DMS153 treated with DMSO at 0.1 percent for 48 hours (cell line): ENCODE results near the gene ZBTB45.
"Not testable (repeated sequence)": the region's sequence is repeated elsewhere in the genome, so short reads cannot be mapped to it uniquely, and the experiment has no call there.

Experiments
- DNase-seq: peaks from one replicate; lab custom pipeline; 2025; ENCODE audit not compliant: unreplicated experiment; lab: John Stamatoyannopoulos, UW

Gene ZBTB45

GRCh38 chr19:58511353-58512208 is 8.0 kb downstream of the ZBTB45 start, which contains the start of gene SLC27A5:
Gene SLC27A5 (minus strand): TSS chr19:58511992. CDS start chr19:58511955, 37 bp downstream.
- DNase-seq = no peak

GRCh38 chr19:58510084-58510862 is 9.3 kb downstream of the ZBTB45 start:
- DNase-seq = no peak

- no peak for DNase-seq
Measured at GRCh38 chr19:58509731-58510083, 9.9 kb downstream of the ZBTB45 start.

- not testable (repeated sequence) for DNase-seq
Measured at GRCh38 chr19:58507602-58508223, 11.9 kb downstream of the ZBTB45 start.

- no peak for DNase-seq
Measured at GRCh38 chr19:58500242-58500641, 19.4 kb downstream of the ZBTB45 start.

- DNase-seq = peak; percentile 96
Measured at GRCh38 chr19:58499021-58499927, 20.3 kb downstream of the ZBTB45 start.

- no peak for DNase-seq
Measured at GRCh38 chr19:58498316-58499020, 21.1 kb downstream of the ZBTB45 start.

DNA sequence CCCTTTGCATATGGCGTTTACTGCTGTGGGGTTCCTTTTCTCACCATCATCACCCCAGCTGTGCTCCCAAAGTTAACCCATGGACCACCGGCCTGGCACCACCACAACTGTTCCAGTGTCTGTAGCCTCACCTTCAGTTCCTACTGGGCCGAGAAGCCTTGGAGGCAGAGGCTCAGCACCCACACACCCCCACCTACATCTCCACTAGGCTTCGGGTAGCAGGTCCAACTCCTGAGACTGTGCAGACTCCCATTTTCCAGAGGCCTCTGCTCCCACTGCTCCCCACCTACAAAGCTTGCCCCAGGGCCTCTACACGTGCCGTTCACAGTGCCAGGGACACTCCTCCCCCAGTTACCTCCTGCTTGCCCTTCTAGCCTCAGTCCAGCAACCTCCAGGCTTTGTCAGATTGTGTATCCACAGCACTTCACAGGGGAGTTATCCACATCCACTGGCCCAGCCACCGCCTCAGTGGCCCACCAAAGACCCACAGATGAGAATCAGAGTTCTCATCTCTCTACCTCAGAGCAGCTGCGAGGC is 21.9 kb downstream of the ZBTB45 start:
- no peak for DNase-seq

GRCh38 chr19:58492265-58492664 is 27.3 kb downstream of the ZBTB45 start:
- DNase-seq = no peak

DNA sequence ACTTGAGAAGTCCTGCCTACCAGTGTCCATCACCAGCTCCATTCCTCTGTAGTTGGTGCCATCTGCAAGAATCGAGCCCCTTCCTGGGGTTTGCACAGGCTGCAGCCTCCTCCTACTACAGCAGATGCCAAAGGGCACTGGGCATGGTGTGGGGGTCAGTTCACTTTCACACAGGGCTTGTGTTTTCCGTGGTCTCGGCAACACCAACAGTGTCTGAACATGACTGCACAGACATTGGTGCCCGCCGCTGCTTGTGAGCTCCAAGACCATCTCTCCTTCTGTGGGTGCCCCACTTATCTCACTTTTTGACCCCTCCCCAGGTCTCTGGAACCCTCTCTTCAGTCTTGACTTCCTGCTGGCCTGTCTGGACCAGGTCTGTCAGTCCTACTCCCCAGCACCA is 28.2 kb downstream of the ZBTB45 start:
- no peak for DNase-seq

- not testable (repeated sequence) for DNase-seq
Measured at GRCh38 chr19:58484349-58484748, 35.3 kb downstream of the ZBTB45 start.

DNA sequence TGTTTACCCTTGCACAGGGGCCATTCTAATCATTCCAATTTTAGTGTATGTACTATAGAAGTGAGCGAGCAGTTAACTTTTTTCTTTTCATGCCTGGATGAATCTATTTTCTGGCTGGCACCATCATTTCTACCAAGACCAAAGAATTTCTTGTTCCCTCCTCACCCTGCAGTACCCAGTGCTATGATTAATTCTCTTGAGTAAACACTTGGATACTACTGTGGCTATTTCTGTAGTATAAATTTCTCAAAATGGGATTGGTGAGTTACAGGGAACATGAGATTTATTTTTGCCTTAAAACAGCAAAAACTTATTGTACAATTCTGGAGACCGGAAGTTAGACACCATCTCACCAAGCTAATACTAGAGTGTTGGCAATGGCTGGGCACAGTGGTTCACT is 35.8 kb downstream of the ZBTB45 start:
- no peak for DNase-seq

GRCh38 chr19:58482372-58482771 is 37.2 kb downstream of the ZBTB45 start:
- DNase-seq = no peak

- DNase-seq = no peak
Measured at GRCh38 chr19:58480831-58481230, 38.8 kb downstream of the ZBTB45 start.

- DNase-seq = no peak
Measured at GRCh38 chr19:58480481-58480830, 39.2 kb downstream of the ZBTB45 start.

GRCh38 chr19:58479736-58480480 is 39.7 kb downstream of the ZBTB45 start:
- no peak for DNase-seq

DNA sequence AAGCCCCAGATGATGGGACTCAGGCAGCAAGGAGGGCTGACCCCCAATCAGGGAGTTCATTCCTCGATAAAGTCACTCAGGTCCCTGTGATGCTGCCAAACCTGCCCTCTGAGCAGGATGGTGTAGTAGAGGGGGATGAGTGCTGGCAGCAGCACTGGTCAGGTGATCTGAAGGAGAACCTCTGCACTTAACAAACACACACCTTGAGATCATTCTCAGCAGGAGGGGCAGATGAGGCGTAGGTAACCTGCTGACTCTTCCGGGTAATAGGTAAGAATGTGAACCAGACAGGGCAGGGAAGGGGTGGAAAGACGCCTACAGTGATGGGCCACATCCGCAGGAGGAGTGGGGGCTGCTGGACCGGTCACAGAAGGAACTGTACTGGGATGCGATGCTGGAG is 40.3 kb downstream of the ZBTB45 start:
- DNase-seq = no peak

GRCh38 chr19:58477871-58478270 is 41.7 kb downstream of the ZBTB45 start:
- DNase-seq = no peak

DNA sequence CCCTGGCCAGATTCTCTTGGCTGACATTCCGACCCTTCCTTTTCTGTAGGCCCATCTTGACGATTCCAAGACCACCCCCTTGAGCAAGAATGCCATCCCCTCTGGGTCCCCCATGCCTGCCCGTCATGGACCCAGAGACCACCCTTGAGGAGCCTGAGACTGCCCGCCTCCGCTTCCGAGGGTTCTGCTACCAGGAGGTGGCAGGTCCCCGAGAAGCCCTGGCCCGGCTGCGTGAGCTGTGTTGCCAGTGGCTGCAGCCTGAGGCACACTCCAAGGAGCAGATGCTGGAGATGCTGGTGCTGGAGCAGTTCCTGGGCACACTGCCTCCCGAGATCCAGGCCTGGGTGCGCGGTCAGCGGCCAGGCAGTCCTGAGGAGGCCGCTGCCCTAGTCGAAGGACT is 42.5 kb downstream of the ZBTB45 start:
- no peak for DNase-seq
